ENCODE data around the gene CLBA1. TPM values are rescaled to one million over a fixed set of nuclear protein-coding genes. Genes with fewer than 3 reads are reported as not detected.

Gene CLBA1
- total and polyA plus RNA-seq, 2 donors (not counting 1 experiment from before 2014, with no cell fraction given), result 11.3 to 11.7 TPM

DNA sequence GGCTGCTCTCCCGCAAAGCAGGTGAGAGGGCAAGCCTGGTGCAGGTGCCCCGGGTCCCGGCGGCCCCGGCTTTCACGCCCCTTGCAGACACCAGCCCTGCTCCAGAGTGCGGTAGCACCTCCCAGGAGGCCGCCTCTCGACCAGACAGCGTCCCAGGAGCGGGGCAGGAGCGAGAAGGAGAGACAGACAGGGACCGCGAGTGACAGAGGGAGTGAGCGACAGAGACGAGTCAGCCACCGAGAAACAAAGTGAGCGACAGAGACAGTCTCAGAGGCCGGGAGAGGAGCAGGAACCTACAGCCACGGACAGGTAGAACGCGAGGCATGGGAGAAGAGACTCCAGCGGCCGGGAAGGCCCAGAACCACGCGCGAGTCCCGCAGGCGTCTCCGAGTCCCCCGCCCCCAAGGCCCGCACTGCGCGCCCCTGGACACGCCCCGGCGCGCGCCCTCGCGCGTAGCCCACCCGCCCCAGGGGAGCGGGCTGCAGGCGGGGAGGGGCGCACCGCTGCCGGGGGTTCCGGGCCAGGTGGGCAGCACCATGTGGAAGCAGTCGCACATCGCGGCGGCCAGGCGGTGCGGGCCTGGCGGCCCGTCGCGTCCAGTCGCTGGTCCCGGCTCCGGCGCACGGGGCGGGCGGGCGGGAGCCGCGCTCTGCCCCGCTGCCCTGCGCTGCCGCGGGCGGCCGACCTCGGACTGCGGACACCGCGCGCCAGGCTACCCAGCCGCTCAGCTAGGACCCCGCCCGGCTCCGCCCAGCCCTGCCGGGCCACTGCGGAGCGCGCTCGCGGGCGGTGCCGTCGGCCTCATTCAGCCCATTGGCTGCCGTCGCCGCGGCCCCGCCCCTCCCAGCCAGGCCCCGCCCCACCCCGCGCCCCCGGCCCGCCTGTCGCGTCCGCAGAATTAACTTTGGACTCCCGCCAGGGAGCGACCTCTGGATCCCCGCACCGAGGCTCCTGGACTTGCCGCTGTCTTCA lies 7.6 kb upstream of the CLBA1 start, which contains the start of gene AHNAK2:
TSS of gene AHNAK2 (minus strand) at position 694 of the 973 bp plus-strand sequence. CDS start at position 557, 137 bp downstream.
- Histone ChIP-seq H3K4me2 (ENCODE audit: extremely low read depth, insufficient read depth, low read length) (peak within 1 kb of the TSS; percentile 90), H3K9me3 (ENCODE audit: control insufficient read depth, insufficient read depth, low read depth, low read length) (no peaks in the 10 kb centered on the region), H3K36me3 (ENCODE audit: control insufficient read depth, insufficient read depth, low read length) (no peaks in the 10 kb centered on the region), H3K9ac (ENCODE audit: insufficient read depth, low read length) (peak within 1 kb of the TSS; percentile 27), H3K27ac (ENCODE audit: insufficient read depth, low read length) (no peak within 1 kb of the TSS), H3K4me1 (ENCODE audit: control insufficient read depth, extremely low read depth, insufficient read depth, low read length) (peaks cover 23% of the 10 kb centered on the region), H2AFZ (ENCODE audit: low read length) (peak within 1 kb of the TSS; percentile 71), H3K27me3 (ENCODE audit: control insufficient read depth, insufficient read depth, low read length) (no peaks in the 10 kb centered on the region), H4K20me1 (ENCODE audit: control insufficient read depth, extremely low read depth, insufficient read depth, low read length) (no peaks in the 10 kb centered on the region), H3K79me2 (ENCODE audit: control insufficient read depth, insufficient read depth, low read length) (no peaks in the 10 kb centered on the region), H3K4me3 (replicated peaks in 1 of 4; ENCODE audit: control extremely low read depth in 1 of 4, insufficient read depth in 1 of 4, low read depth in 3 of 4, low read length in 4 of 4) (peak within 1 kb of the TSS; percentile 33 to 57 (median 52))
- TF ChIP-seq EZH2 (IDR thresholded peaks at IDR 0.05; ENCODE audit: low read length, missing control alignments), result no peak
- TF ChIP-seq, protein P1, sequence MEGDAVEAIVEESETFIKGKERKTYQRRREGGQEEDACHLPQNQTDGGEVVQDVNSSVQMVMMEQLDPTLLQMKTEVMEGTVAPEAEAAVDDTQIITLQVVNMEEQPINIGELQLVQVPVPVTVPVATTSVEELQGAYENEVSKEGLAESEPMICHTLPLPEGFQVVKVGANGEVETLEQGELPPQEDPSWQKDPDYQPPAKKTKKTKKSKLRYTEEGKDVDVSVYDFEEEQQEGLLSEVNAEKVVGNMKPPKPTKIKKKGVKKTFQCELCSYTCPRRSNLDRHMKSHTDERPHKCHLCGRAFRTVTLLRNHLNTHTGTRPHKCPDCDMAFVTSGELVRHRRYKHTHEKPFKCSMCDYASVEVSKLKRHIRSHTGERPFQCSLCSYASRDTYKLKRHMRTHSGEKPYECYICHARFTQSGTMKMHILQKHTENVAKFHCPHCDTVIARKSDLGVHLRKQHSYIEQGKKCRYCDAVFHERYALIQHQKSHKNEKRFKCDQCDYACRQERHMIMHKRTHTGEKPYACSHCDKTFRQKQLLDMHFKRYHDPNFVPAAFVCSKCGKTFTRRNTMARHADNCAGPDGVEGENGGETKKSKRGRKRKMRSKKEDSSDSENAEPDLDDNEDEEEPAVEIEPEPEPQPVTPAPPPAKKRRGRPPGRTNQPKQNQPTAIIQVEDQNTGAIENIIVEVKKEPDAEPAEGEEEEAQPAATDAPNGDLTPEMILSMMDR (conservative IDR thresholded peaks at IDR 0.05 in 1 of 2, IDR thresholded peaks at IDR 0.05 in 1 of 2; ENCODE audit: low read depth in 1 of 2, low read length in 2 of 2), result no peak
- peak; percentile 70 to 76 for DNase-seq (ENCODE audit: low read depth in 2 of 2)

- Histone ChIP-seq H3K9me3 (ENCODE audit: control insufficient read depth, insufficient read depth, low read depth, low read length) (no peaks in the 10 kb centered on the region), H3K4me2 (ENCODE audit: extremely low read depth, insufficient read depth, low read length) (peak overlapping the region; percentile 41), H3K27me3 (ENCODE audit: control insufficient read depth, insufficient read depth, low read length) (no peaks in the 10 kb centered on the region), H3K4me1 (ENCODE audit: control insufficient read depth, extremely low read depth, insufficient read depth, low read length) (peaks cover 20% of the 10 kb centered on the region), H3K27ac (ENCODE audit: insufficient read depth, low read length) (no peak overlapping the region), H3K36me3 (ENCODE audit: control insufficient read depth, insufficient read depth, low read length) (no peaks in the 10 kb centered on the region), H3K4me3 (replicated peaks in 1 of 4; ENCODE audit: control extremely low read depth in 1 of 4, insufficient read depth in 1 of 4, low read depth in 3 of 4, low read length in 4 of 4) (peak overlapping the region in 2 of 4 experiments; percentile 37 to 42), H3K79me2 (ENCODE audit: control insufficient read depth, insufficient read depth, low read length) (no peaks in the 10 kb centered on the region), H2AFZ (ENCODE audit: low read length) (no peak overlapping the region), H4K20me1 (ENCODE audit: control insufficient read depth, extremely low read depth, insufficient read depth, low read length) (no peaks in the 10 kb centered on the region), H3K9ac (ENCODE audit: insufficient read depth, low read length) (no peak overlapping the region)
- DNase-seq (ENCODE audit: low read depth in 2 of 2), result no peak
- TF ChIP-seq EZH2 (IDR thresholded peaks at IDR 0.05; ENCODE audit: low read length, missing control alignments), result no peak
- TF ChIP-seq, protein P1 (conservative IDR thresholded peaks at IDR 0.05 in 1 of 2, IDR thresholded peaks at IDR 0.05 in 1 of 2; ENCODE audit: low read depth in 1 of 2, low read length in 2 of 2), result no peak
These were observed 6.6 kb upstream of the CLBA1 start for GRCh38 chr14:104978746-104979691.

Measured in fibroblast of lung (primary cell).